HepG2 (cell line): Measurements from ENCODE around the gene YIPF3. TPM values are rescaled to one million over a fixed set of nuclear protein-coding genes. Genes with fewer than 3 reads are reported as not detected.

Experiments
- ELF1 ChIP-seq: sonication (generic); formaldehyde crosslinking; IDR thresholded peaks from 2 replicates; pipeline ENCODE4 v1.4.0; 2020; ENCODE audit warnings: missing genetic modification reagents
- EP300 ChIP-seq, 3 experiments: sonication (generic) in 1 of 3; formaldehyde crosslinking in 1 of 3; IDR thresholded peaks; 2 replicates each; pipeline versions ENCODE4 v1.5.1 to v1.6.1; 2011 to 2020; ENCODE audit warnings: low read depth in 2 of 3, low read length in 2 of 3, borderline replicate concordance in 1 of 3, improper control_type of control experiment in 1 of 3, mild to moderate bottlenecking in 1 of 3, missing genetic modification reagents in 1 of 3, moderate library complexity in 1 of 3
- EZH2 ChIP-seq: conservative IDR thresholded peaks from 2 replicates; pipeline ENCODE4 v1.6.1; 2012; ENCODE audit warnings: mild to moderate bottlenecking, low read depth, low read length, moderate library complexity
- FOSL2 ChIP-seq: sonication (generic); formaldehyde crosslinking; IDR thresholded peaks from 2 replicates; pipeline ENCODE4 v1.4.0; 2020; ENCODE audit warnings: missing genetic modification reagents
- FOXA3 ChIP-seq: IDR thresholded peaks from 2 replicates; pipeline ENCODE4 v1.6.1; 2016; ENCODE audit warnings: missing genetic modification reagents, missing compliant biosample characterization
- FOXJ3 ChIP-seq: sonication (generic); formaldehyde crosslinking; IDR thresholded peaks from 2 replicates; pipeline ENCODE4 v1.4.0; 2020; ENCODE audit warnings: missing genetic modification reagents, mild to moderate bottlenecking, borderline replicate concordance
- GABPB1 ChIP-seq: IDR thresholded peaks from 2 replicates; pipeline ENCODE4 v1.6.1; 2016; ENCODE audit warnings: mild to moderate bottlenecking, missing genetic modification reagents, moderate library complexity, missing compliant biosample characterization
- HOXA3 ChIP-seq: sonication (generic); formaldehyde crosslinking; IDR thresholded peaks from 2 replicates; pipeline ENCODE4 v1.5.0; 2020; ENCODE audit warnings: missing genetic modification reagents
- IKZF5 ChIP-seq: IDR thresholded peaks from 2 replicates; pipeline ENCODE4 v1.6.1; 2018; ENCODE audit warnings: missing genetic modification reagents, mild to moderate bottlenecking, missing compliant biosample characterization
- MEIS2 ChIP-seq: sonication (generic); formaldehyde crosslinking; IDR thresholded peaks from 2 replicates; pipeline ENCODE4 v1.9.0; 2021; ENCODE audit warnings: mild to moderate bottlenecking, missing genetic modification reagents
- MZF1 ChIP-seq: sonication (generic); formaldehyde crosslinking; IDR thresholded peaks from 2 replicates; pipeline ENCODE4 v1.8.1; 2023; ENCODE audit warnings: mild to moderate bottlenecking, missing genetic modification reagents, borderline replicate concordance
- NCOR1 ChIP-seq: fragments of 200-600 bp; sonication (generic); IDR thresholded peaks from 2 replicates; pipeline ENCODE4 v1.7.0; 2017; ENCODE audit warnings: antibody characterized with exemption, low read length, borderline replicate concordance
- NR2F6 ChIP-seq, 2 experiments: IDR thresholded peaks; 2 replicates each; pipeline ENCODE4 v1.6.1; 2016; ENCODE audit warnings: antibody characterized with exemption in 1 of 2, mild to moderate bottlenecking in 1 of 2
- RAD21 ChIP-seq: fragments of 450-650 bp; formaldehyde crosslinking; IDR thresholded peaks from 2 replicates; pipeline ENCODE4 v1.5.0; 2020; ENCODE audit warnings: mild to moderate bottlenecking
- RARA ChIP-seq: IDR thresholded peaks from 2 replicates; pipeline ENCODE4 v1.6.1; 2016; ENCODE audit warnings: missing genetic modification reagents, missing compliant biosample characterization
- SOX5 ChIP-seq: IDR thresholded peaks from 2 replicates; pipeline ENCODE4 v1.6.1; 2016; ENCODE audit warnings: borderline replicate concordance
- TOPORS ChIP-seq: sonication (generic); formaldehyde crosslinking; IDR thresholded peaks from 2 replicates; pipeline ENCODE4 v1.8.0; 2023; ENCODE audit warnings: mild to moderate bottlenecking, missing genetic modification reagents
- ZKSCAN5 ChIP-seq: sonication (generic); formaldehyde crosslinking; IDR thresholded peaks from 2 replicates; pipeline ENCODE4 v1.5.1; 2020; ENCODE audit warnings: mild to moderate bottlenecking, missing genetic modification reagents
- ZNF124 ChIP-seq: sonication (generic); formaldehyde crosslinking; IDR thresholded peaks from 2 replicates; pipeline ENCODE4 v1.4.0; 2020; ENCODE audit warnings: missing genetic modification reagents
- ZNF230 ChIP-seq: sonication (generic); formaldehyde crosslinking; IDR thresholded peaks from 2 replicates; pipeline ENCODE4 v1.4.0; 2020; ENCODE audit warnings: mild to moderate bottlenecking, missing genetic modification reagents
- ZNF264 ChIP-seq: sonication (generic); formaldehyde crosslinking; IDR thresholded peaks from 2 replicates; pipeline ENCODE4 v1.4.0; 2020; ENCODE audit warnings: missing genetic modification reagents
- ZNF331 ChIP-seq: sonication (generic); formaldehyde crosslinking; IDR thresholded peaks from 2 replicates; pipeline ENCODE4 v1.4.0; 2020; ENCODE audit warnings: missing genetic modification reagents
- ZNF552 ChIP-seq: sonication (generic); formaldehyde crosslinking; IDR thresholded peaks from 2 replicates; pipeline ENCODE4 v1.9.0; 2022; ENCODE audit warnings: missing genetic modification reagents, mild to moderate bottlenecking, borderline replicate concordance
- ZSCAN20 ChIP-seq: sonication (generic); formaldehyde crosslinking; IDR thresholded peaks from 2 replicates; pipeline ENCODE4 v1.4.0; 2020; ENCODE audit warnings: missing genetic modification reagents, mild to moderate bottlenecking, borderline replicate concordance
- polyA plus RNA-seq, 8 experiments: library from polyadenylated mRNA; depleted of rRNA in 3 of 8; stranded (reverse) in 7 of 8; unstranded in 1 of 8; fragments of >200 nt; fragmentation: Illumina TruSeq in 4 of 8; extraction: Trizol in 4 of 8; gene quantifications; 2 replicates each; pipeline versions ENCODE4 v1.2.1 to v1.2.3, GENCODE V29; 2011 to 2016; ENCODE audit warnings: low read depth in 4 of 8, missing spikeins in 1 of 8, mixed read lengths in 1 of 8; ENCODE audit not compliant: insufficient read depth in 1 of 8
- total RNA-seq, 5 experiments: library from RNA; depleted of rRNA; stranded (reverse); fragments of >200 nt; fragmentation: Illumina TruSeq; extraction: Trizol; gene quantifications; 2 replicates each; pipeline ENCODE4 v1.2.3, GENCODE V29; 2016; ENCODE audit warnings: low read depth in 1 of 5
- TF ChIP-seq, protein P1 (sequence below), 2 experiments: sonication (generic) in 1 of 2; formaldehyde crosslinking in 1 of 2; IDR thresholded peaks; 2 replicates each; pipeline versions ENCODE4 v1.4.0 to v1.6.1; 2016 to 2020; ENCODE audit warnings: borderline replicate concordance in 1 of 2, low read depth in 1 of 2, mild to moderate bottlenecking in 1 of 2, missing genetic modification reagents in 1 of 2

The YIPF3 gene
- total and polyA plus RNA-seq, 2 of the 13 experiments (the other 11 are each of a cell fraction or from before 2014, with no cell fraction given): 107 to 206 TPM

- TF ChIP-seq MEIS2 (CRISPR knock-in tag): no peak; the same call in 1 of the 2 replicates
- peak; percentile 86 for TF ChIP-seq HOXA3 (CRISPR knock-in tag)
- peak; percentile 84 for TF ChIP-seq ZKSCAN5 (CRISPR knock-in tag)
- TF ChIP-seq MZF1: no peak
- TF ChIP-seq ZNF552 (CRISPR knock-in tag): 0 out of 2 replicates have a peak, but pooled peaks have one; percentile 72
- TF ChIP-seq FOXA3 (CRISPR knock-in tag): peak; percentile 63
- 0 out of 2 replicates have a peak, but pooled peaks have one; percentile 77 for TF ChIP-seq ZNF230 (CRISPR knock-in tag)
- peak; percentile 66; the same call in 1 of the 2 replicates for TF ChIP-seq ELF1 (CRISPR knock-in tag)
- TF ChIP-seq TOPORS (CRISPR knock-in tag): no peak
- TF ChIP-seq IKZF5 (CRISPR knock-in tag): peak; percentile 82; the same call in 1 of the 2 replicates
- TF ChIP-seq ZNF331 (CRISPR knock-in tag): peak; percentile 47
- peak; percentile 93; the same call in 1 of the 2 replicates for TF ChIP-seq NCOR1
- no peak for TF ChIP-seq EZH2
- 0 out of 2 replicates have a peak, but pooled peaks have one; percentile 66 for TF ChIP-seq FOXJ3
- peak; percentile 90 for TF ChIP-seq RARA (CRISPR knock-in tag)
- peak; percentile 77 for TF ChIP-seq NR2F6 (IDR thresholded peaks at IDR 0.05)
- TF ChIP-seq NR2F6 (CRISPR knock-in tag; IDR thresholded peaks at IDR 0.05): peak; percentile 87
- TF ChIP-seq SOX5 (CRISPR knock-in tag): peak; percentile 80; the same call in 1 of the 2 replicates
- TF ChIP-seq RAD21 (CRISPR knock-in tag): 0 out of 2 replicates have a peak, but pooled peaks have one; percentile 30
- TF ChIP-seq ZSCAN20 (CRISPR knock-in tag): peak; percentile 82; the same call in 1 of the 2 replicates
- TF ChIP-seq ZNF124 (CRISPR knock-in tag): peak; percentile 68; the same call in 1 of the 2 replicates
- peak; percentile 45; the same call in 1 of the 2 replicates for TF ChIP-seq GABPB1 (CRISPR knock-in tag)
- peak; percentile 99 for TF ChIP-seq ZNF264 (CRISPR knock-in tag)
- TF ChIP-seq, protein P1, sequence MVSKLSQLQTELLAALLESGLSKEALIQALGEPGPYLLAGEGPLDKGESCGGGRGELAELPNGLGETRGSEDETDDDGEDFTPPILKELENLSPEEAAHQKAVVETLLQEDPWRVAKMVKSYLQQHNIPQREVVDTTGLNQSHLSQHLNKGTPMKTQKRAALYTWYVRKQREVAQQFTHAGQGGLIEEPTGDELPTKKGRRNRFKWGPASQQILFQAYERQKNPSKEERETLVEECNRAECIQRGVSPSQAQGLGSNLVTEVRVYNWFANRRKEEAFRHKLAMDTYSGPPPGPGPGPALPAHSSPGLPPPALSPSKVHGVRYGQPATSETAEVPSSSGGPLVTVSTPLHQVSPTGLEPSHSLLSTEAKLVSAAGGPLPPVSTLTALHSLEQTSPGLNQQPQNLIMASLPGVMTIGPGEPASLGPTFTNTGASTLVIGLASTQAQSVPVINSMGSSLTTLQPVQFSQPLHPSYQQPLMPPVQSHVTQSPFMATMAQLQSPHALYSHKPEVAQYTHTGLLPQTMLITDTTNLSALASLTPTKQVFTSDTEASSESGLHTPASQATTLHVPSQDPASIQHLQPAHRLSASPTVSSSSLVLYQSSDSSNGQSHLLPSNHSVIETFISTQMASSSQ (IDR thresholded peaks at IDR 0.05; ENCODE audit: low read depth): 0 out of 2 replicates have a peak, but pooled peaks have one; percentile 33
- TF ChIP-seq, protein P1 (CRISPR knock-in tag; IDR thresholded peaks at IDR 0.05; ENCODE audit: borderline replicate concordance): no peak
- peak in 1 of 2 experiments; percentile 90; a peak in 2 of 4 replicates for TF ChIP-seq EP300 (IDR thresholded peaks at IDR 0.05; ENCODE audit: low read depth in 2 of 2, low read length in 2 of 2)
- no peak; the same call in 1 of the 2 replicates for TF ChIP-seq EP300 (CRISPR knock-in tag; IDR thresholded peaks at IDR 0.05; ENCODE audit: borderline replicate concordance)
- TF ChIP-seq FOSL2 (CRISPR knock-in tag): 0 out of 2 replicates have a peak, but pooled peaks have one; percentile 14
Observed at GRCh38 chr6:43490523-43490939, 26.2 kb downstream of the YIPF3 start (continued).
